Esophagus squamous epithelium (tissue), 5 donors: ENCODE data around the gene ATP8B4. TPM values are rescaled to one million over a fixed set of nuclear protein-coding genes. Genes with fewer than 3 reads are reported as not detected.
A peak's percentile ranks its signal among the peaks of the same experiment; 100 is the strongest.

Experiments
- DNase-seq: peaks from one replicate; lab custom pipeline; 2025; lab: John Stamatoyannopoulos, UW
- H3K27ac ChIP-seq, 4 donors: fragments of 200-600 bp; sonication (generic); one replicate each; pipeline ENCODE4 v1.5.1; 2016 to 2019; ENCODE audit warnings: mild to moderate bottlenecking in 1 of 4
- H3K27me3 ChIP-seq, 4 donors: fragments of 200-600 bp; sonication (generic); 1 replicate in 3 of 4; 2 replicates in 1 of 4; pipeline versions ENCODE4 v1.5.1 to v1.6.0; 2017 to 2021; ENCODE audit warnings: antibody characterized with exemption in 1 of 4
- H3K36me3 ChIP-seq, 3 donors: fragments of 200-600 bp; sonication (generic); one replicate each; pipeline ENCODE4 v1.5.1; 2016 to 2019
- H3K4me1 ChIP-seq, 3 donors: fragments of 200-600 bp; sonication (generic); one replicate each; pipeline ENCODE4 v1.5.1; 2017 to 2019
- H3K4me3 ChIP-seq, 4 donors: fragments of 200-600 bp; sonication (generic); 1 replicate in 3 of 4; 2 replicates in 1 of 4; pipeline ENCODE4 v1.5.1; 2016 to 2019; ENCODE audit warnings: mild to moderate bottlenecking in 2 of 4, moderate library complexity in 1 of 4
- H3K9me3 ChIP-seq, 3 donors: fragments of 200-600 bp; sonication (generic); one replicate each; pipeline ENCODE4 v1.5.1; 2016 to 2019
- POLR2A ChIP-seq, 4 donors: fragments of 450-650 bp; IDR thresholded peaks; one replicate each; pipeline ENCODE4 v1.6.1; 2017; ENCODE audit warnings: antibody characterized with exemption in 4 of 4, mild to moderate bottlenecking in 4 of 4, moderate library complexity in 3 of 4
- WGBS, 2 donors: methylation state at CpG; one replicate each; pipeline ENCODE4 v1.1.5; 2018; 5-methylcytosine and 5-hydroxymethylcytosine counted together
- intact Hi-C: fragments of 100-400 bp; cut with DNase I; formaldehyde crosslinking; loops from one replicate; pipeline ENCODE4 v1.15.0; 2022
- total RNA-seq, 4 donors: library from RNA; depleted of rRNA; stranded (reverse); fragments of >200 nt; gene quantifications; one replicate each; pipeline ENCODE4 v1.1.0, GENCODE V29; 2016
- TF ChIP-seq, protein P1 (sequence below), 6 experiments: fragments of 450-650 bp in 4 of 6; fragments of 200-600 bp in 2 of 6; sonication (generic) in 2 of 6; IDR thresholded peaks; one replicate each; pipeline ENCODE4 v1.5.1; 2016 to 2019; ENCODE audit warnings: antibody characterized with exemption in 6 of 6, mild to moderate bottlenecking in 4 of 6, moderate library complexity in 4 of 6
- donor health status: DM: yes; HTN: yes; CAD: no.

ATP8B4 gene
- total RNA-seq, 4 donors from 2014 or later, result 0.97 to 6.7 (median 2.9) TPM

- Histone ChIP-seq H3K27ac (peak overlapping the region in 2 of 4 donors; percentile 36 to 70), H3K4me3 (peak overlapping the region in 1 of 4 donors; percentile 34), H3K9me3 (no peaks in the 10 kb centered on the region), H3K36me3 (no peaks in the 10 kb centered on the region), H3K4me1 (peaks cover 0 to 16% (median 3%) of the 10 kb centered on the region in 3 donors), H3K27me3 (no peaks in the 10 kb centered on the region)
- no peak for DNase-seq
- WGBS, 2 donors, result 61 to 92% methylated on average over 2 of the region's 2 CpGs
- no peak for TF ChIP-seq POLR2A (IDR thresholded peaks at IDR 0.05)
- TF ChIP-seq, protein P1, sequence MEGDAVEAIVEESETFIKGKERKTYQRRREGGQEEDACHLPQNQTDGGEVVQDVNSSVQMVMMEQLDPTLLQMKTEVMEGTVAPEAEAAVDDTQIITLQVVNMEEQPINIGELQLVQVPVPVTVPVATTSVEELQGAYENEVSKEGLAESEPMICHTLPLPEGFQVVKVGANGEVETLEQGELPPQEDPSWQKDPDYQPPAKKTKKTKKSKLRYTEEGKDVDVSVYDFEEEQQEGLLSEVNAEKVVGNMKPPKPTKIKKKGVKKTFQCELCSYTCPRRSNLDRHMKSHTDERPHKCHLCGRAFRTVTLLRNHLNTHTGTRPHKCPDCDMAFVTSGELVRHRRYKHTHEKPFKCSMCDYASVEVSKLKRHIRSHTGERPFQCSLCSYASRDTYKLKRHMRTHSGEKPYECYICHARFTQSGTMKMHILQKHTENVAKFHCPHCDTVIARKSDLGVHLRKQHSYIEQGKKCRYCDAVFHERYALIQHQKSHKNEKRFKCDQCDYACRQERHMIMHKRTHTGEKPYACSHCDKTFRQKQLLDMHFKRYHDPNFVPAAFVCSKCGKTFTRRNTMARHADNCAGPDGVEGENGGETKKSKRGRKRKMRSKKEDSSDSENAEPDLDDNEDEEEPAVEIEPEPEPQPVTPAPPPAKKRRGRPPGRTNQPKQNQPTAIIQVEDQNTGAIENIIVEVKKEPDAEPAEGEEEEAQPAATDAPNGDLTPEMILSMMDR (IDR thresholded peaks at IDR 0.05), result no peak
- intact Hi-C loops, result no loop called here
Observed at GRCh38 chr15:50113187-50113505, 5.9 kb downstream of the ATP8B4 start.

DNA sequence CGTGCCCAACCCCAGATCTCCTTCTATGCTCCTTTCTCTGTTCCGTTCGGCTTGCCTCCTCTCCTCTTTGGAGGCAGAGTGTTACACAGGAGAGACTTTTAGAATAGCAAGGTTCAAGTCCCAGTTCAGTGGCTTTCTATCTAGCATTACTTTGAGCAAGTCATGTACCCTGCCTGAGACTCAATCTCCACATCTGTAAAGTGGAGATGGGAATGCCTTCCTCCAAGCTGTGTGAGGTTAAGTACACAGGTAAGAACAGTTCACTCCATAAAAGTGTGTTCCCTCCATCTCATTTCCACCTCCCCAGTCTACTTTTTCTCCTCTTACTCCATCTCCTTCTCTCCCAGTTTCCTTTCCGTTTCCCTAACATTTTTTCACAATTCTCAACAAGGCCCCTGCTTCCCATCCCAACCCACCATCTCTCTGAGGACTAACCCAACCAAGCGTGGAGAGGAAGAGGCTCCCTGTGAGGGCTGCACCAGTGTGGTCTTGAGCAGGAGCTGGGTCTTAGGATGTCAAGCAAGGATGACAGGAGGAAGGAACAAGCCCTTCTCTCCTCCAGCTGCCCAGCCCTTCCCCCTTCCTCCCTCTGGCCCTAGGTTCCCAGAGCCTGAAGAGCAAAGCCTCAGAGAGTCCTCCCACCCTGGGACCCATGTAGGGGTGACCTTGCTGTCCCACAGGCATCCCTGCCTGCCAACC is 6.4 kb downstream of the ATP8B4 start:
- no peaks in the 10 kb centered on the region for H3K27me3 ChIP-seq
- H3K4me1 ChIP-seq, result peaks cover 0 to 20% (median 3%) of the 10 kb centered on the region in 3 donors
- TF ChIP-seq, protein P1 (IDR thresholded peaks at IDR 0.05), result no peak
- TF ChIP-seq POLR2A (IDR thresholded peaks at IDR 0.05), result no peak
- WGBS, 2 donors, result 64 to 81% methylated on average over 5 of the region's 5 CpGs
- intact Hi-C loops, result no loop called here
- DNase-seq, result no peak
- H3K27ac ChIP-seq, result peak overlapping the region in 2 of 4 donors; percentile 36 to 70
- peak overlapping the region in 2 of 4 donors; percentile 5 to 34 for H3K4me3 ChIP-seq
- no peaks in the 10 kb centered on the region for H3K9me3 ChIP-seq
- no peaks in the 10 kb centered on the region for H3K36me3 ChIP-seq

GRCh38 chr15:50110285-50110684 is 8.7 kb downstream of the ATP8B4 start:
- DNase-seq, result no peak
- TF ChIP-seq, protein P1 (IDR thresholded peaks at IDR 0.05), result no peak
- TF ChIP-seq POLR2A (IDR thresholded peaks at IDR 0.05), result no peak
- Histone ChIP-seq H3K27me3 (no peaks in the 10 kb centered on the region), H3K4me1 (peaks cover 0 to 20% (median 3%) of the 10 kb centered on the region in 3 donors), H3K36me3 (no peaks in the 10 kb centered on the region), H3K9me3 (no peaks in the 10 kb centered on the region), H3K4me3 (no peak overlapping the region), H3K27ac (no peak overlapping the region)
- intact Hi-C loops, result no loop called here
- 65 to 72% methylated on average over 3 of the region's 3 CpGs for WGBS, 2 donors

DNA sequence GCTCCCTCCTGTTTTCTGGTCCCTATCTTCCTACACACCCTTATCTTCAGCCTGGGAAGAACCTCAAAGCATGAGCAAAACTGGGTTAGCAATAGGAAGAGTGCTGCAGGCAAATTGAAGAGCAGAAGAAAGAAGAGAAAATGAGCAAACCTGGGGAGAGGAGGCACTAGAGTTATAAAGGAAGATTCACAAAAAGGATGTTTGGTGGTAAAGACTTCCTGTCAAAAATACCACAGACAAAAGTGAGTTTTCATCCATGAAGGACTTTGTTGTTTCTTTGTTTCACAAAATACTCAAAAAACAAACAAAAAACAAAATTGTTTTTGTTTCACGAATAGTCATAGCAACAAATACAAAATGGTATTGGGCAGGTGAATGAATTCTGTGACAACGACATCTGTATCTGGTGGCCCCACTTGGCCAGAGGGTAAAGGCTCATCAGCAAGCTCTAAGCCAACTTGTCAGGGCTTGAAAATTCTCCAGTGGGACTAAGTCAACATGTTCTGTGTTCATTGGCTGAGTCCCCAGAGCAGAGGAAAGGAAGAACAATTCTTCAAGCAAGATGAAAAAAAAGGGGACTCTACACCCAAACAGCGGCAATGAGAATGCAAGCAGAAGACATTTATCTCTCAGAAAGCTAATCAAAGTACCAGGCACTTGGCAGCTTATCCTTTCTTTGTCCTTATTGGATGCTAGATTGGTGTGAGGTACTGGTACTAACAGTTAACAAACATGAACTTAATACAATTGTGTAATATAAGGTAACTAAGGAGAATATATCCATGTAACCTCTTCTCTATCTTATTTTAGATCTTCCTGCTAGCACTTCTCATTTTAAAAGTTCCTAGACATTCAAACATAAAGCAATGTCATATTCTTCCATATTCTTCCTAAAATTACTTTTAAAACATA is 9.7 kb downstream of the ATP8B4 start:
- Histone ChIP-seq H3K9me3 (no peaks in the 10 kb centered on the region), H3K27ac (peak overlapping the region in 2 of 4 donors; percentile 57 to 73), H3K36me3 (no peaks in the 10 kb centered on the region), H3K4me3 (no peak overlapping the region), H3K4me1 (peaks cover 0 to 20% (median 3%) of the 10 kb centered on the region in 3 donors), H3K27me3 (no peaks in the 10 kb centered on the region)
- no peak for DNase-seq
- TF ChIP-seq POLR2A (IDR thresholded peaks at IDR 0.05), result no peak
- TF ChIP-seq, protein P1 (IDR thresholded peaks at IDR 0.05), result no peak
- intact Hi-C loops, result no loop called here
- 10 to 18% methylated on average over 3 of the region's 3 CpGs for WGBS, 2 donors

- no peaks in the 10 kb centered on the region for H3K27me3 ChIP-seq
- no peak for DNase-seq
- peak overlapping the region in 3 of 4 donors; percentile 9 to 73 (median 57) for H3K27ac ChIP-seq
- H3K4me3 ChIP-seq, result no peak overlapping the region
- TF ChIP-seq, protein P1 (IDR thresholded peaks at IDR 0.05), result no peak
- no peak for TF ChIP-seq POLR2A (IDR thresholded peaks at IDR 0.05)
- no peaks in the 10 kb centered on the region for H3K36me3 ChIP-seq
- 61 to 67% methylated on average over 4 of the region's 4 CpGs for WGBS, 2 donors
- H3K9me3 ChIP-seq, result no peaks in the 10 kb centered on the region
- H3K4me1 ChIP-seq, result peaks cover 0 to 20% (median 3%) of the 10 kb centered on the region in 3 donors
- intact Hi-C loops, result no loop called here
Observed at GRCh38 chr15:50108461-50108860, 10.6 kb downstream of the ATP8B4 start.
